Superior temporal gyrus (tissue), 1 donor: ENCODE results near the gene MBTPS2.
"Not testable (repeated sequence)": the region's sequence is repeated elsewhere in the genome, so short reads cannot be mapped to it uniquely, and the experiment has no call there.

Experiments
- DNase-seq: peaks from one replicate; pipeline ENCODE4 v3.0.0-alpha.2; 2016; ENCODE audit errors: extremely low spot score

MBTPS2 gene

DNA sequence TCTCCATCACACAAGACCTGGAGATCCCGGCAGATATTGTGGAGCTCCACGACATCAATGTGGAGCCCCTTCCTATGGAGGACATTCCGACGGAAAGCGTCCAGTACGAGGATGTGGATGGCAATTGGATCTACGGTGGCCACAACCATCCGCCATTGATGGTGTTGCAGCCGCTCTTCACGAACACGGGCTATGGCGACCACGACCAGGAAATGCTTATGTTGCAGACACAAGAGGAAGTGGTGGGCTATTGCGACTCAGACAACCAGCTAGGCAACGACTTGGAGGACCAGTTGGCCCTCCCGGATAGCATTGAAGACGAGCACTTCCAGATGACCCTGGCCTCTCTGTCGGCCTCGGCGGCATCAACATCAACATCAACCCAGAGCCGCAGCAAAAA is 17.1 kb downstream of the MBTPS2 start:
- no peak for DNase-seq

DNA sequence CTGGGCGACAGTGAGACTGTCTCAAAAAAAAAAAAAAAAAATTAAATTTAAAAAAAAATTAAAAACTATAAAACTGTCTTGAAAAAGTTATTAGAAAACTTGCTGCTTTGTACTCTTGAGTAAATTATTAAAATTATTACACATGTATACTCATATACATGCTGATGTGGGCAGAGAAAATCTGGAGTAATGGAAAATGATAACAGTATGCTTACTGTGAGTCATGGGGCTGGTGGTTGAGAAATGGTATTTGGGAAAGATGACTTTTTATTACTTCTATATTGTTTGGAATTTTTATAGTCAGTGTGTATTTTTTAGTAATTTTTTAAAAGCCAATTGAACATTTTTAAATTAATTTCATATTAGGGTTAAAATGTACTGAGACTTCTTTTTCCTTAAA is 23.8 kb downstream of the MBTPS2 start:
- DNase-seq, result no peak

GRCh38 chrX:21865436-21865835 is 26.0 kb downstream of the MBTPS2 start:
- no peak for DNase-seq

DNA sequence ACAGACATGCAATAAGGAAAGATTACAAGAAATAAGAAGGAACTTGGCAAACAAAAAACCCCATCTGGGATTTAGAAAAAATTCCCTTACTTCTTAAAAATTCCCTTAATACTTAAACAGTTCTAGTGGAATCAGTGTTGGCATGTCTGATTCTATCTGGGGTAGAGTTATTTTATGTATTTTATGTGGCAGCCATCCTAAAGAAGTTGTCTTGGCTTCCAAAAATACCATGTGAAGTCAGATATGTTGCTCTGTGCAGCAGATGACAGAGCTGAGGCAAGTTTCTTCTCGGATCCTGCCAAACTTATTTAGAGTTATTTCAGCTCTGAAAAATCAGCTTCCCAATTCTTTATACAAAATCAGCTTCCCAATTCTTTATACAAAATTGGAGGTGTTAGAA is 31.1 kb downstream of the MBTPS2 start:
- DNase-seq, result no peak

- no peak for DNase-seq
These were observed 33.8 kb downstream of the MBTPS2 start for GRCh38 chrX:21873063-21873775.

GRCh38 chrX:21874182-21874581 is 34.8 kb downstream of the MBTPS2 start:
- DNase-seq, result not testable (repeated sequence)

GRCh38 chrX:21875013-21875412 is 35.6 kb downstream of the MBTPS2 start:
- DNase-seq, result no peak

GRCh38 chrX:21881881-21882574 is 42.6 kb downstream of the MBTPS2 start:
- no peak for DNase-seq

DNA sequence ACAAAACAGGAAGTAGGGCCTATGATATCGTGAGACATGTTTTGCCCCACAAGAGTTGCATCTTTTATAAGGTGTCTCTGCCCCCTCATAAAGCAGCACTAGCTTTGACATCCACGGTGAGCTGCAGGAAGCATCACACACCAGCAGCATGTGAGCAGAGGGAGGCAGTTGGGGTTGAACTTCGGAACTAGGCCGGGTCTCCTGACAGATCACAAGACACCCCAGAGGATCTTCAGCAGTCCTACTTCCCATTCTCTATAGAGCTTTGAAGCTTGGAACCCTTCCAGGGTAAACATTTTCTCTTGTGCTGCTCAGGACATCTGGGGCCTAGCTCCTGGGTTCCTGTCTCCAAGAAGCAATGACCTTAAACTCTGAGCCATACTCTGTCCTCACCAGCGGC is 43.8 kb downstream of the MBTPS2 start:
- DNase-seq, result no peak

DNA sequence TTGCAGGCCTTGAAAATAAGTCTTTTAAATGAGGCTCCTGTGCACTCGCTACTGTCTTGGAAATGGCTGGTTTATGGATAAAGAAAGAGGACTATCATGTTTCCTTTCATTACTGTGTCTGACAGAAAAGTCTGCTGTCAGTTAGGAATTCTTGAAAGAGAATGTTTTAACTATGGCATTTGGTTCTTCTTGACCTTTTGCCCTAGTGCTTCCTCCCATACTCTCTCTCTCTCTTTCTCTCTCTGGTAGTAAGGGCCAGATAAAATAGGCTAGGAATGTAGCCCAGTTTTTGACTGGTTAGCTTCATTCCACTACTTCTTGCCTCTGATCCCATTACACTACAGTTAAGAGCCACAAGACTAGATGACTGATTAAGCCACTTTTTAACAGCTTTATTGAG is 46.2 kb downstream of the MBTPS2 start:
- DNase-seq, result no peak

- no peak for DNase-seq
These were observed 65.9 kb downstream of the MBTPS2 start for GRCh38 chrX:21905313-21905712.

DNA sequence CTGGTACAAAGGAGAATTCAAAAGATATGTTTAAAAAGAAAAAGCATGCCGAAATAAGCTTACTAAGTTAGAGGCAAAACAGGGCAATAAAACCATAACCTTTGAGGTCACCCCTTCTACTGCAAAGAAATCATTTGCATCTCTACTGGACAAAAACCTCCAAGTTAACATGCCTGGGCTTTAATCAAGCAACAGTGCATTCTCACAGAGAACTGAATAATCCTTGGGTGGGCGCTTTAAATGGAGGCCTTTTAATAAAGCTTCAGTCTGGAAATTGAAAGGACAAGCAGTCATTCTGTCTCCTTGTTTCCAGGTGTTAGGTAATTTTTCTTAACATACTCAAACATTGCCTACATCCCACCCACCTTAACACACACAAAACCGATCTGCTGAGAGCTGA is 66.5 kb downstream of the MBTPS2 start:
- no peak for DNase-seq

DNA sequence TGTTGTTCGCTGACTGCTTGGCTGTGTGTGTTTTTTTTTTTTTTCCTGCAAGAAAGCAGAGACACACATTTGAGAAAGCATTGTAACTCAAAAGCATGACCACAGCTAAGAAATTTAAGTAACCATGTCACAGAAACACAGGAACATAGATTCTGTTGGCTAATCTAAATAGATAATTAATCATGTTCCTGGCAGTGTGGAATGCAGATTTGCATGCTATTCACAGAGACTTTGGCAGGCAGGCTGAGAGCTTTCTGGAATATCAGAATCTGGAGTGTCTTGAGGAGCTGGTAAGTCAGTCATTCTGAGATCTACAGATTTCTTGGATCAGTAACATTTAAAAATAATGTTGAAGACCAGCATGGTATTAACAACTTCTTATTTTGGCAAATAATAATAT is 67.8 kb downstream of the MBTPS2 start:
- no peak for DNase-seq

- no peak for DNase-seq
These were observed 72.1 kb downstream of the MBTPS2 start for GRCh38 chrX:21911481-21911880.

DNA sequence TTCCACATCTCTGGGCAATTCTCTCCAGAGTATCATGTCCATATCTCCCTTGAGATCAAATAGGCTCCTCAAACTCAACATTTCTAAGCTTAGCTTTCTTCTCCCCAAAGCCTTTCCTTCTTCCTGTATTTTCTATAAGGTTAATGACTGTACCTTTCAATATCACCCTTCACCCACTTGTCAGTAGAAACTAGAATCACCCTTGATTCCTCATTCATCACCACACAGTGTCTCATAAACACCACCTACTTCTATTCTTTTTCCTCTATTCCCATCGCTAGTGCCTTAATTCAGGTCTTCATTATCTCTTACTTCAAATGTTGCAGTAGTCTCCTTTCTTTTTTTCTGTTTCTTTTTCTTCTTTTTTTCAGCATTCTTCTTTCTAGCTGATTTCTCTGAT is 72.8 kb downstream of the MBTPS2 start:
- no peak for DNase-seq

GRCh38 chrX:21912989-21913388 is 73.6 kb downstream of the MBTPS2 start:
- no peak for DNase-seq

- DNase-seq, result no peak
These were observed 86.7 kb downstream of the MBTPS2 start for GRCh38 chrX:21926116-21926515.

GRCh38 chrX:21926527-21927278 is 87.3 kb downstream of the MBTPS2 start:
- peak; percentile 34 for DNase-seq

DNA sequence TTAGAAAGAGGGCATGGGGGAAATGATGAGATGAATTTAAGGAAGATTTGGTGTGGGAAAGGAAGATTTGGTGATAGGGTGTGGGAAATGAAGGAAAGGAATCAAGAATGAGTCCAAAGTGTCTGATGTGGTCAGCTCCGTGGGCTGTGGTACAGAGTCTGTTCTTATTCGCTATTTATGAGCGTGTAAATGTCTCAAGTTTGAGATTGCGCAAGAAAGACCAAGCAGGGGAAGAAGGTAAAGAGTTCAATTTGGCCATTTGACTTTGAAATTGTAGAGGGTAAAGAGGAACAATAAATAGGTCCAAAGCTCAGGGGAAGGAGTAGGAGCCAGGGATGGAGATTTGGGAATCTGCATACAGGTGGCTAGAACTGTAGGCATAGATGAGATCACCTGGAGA is 89.8 kb downstream of the MBTPS2 start:
- DNase-seq, result no peak

DNA sequence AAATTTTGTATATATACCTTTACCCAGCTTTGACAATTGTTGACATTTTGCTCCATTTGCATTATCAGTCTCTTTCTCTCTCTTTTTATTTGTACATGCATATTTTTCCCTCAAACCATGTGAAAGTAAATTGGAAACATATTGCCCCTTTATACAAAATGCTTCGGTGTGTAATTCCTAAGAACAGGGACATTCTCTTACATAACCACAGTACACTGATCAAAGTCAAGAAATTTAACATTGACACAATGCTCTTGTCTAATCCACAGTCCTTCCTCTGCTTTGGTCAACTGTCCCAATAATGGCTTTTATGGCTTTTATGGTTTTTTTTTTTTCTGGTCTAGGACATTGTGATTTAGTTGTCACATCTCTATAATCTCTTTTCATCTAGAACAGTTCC is 91.6 kb downstream of the MBTPS2 start:
- no peak for DNase-seq

- DNase-seq, result no peak
These were observed 93.0 kb downstream of the MBTPS2 start for GRCh38 chrX:21932292-21933002.

GRCh38 chrX:21933077-21933476 is 93.7 kb downstream of the MBTPS2 start:
- no peak for DNase-seq
